ENCODE results near the gene DUSP16.
A peak's percentile ranks its signal among the peaks of the same experiment; 100 is the strongest.
"Not testable (repeated sequence)": the region's sequence is repeated elsewhere in the genome, so short reads cannot be mapped to it uniquely, and the experiment has no call there.

The DUSP16 gene

DNA sequence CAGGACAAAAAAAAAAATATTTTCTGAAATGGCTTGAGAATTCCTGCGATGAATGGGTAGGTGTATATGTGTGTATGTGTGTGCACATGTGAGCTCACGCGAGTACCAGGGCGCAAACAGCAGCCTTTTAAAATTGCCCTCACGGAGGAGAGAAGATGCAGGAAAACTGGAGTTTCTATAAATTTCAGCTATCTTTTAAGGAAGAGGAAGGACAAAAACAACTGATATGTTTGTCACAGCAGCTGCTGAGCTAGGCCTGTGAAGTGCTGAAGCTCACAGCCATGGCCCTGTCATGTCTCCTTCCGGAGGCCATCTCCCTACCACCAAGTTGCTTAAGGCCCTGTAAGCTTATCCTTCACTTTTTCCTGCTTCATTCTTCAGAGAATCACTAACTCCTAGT is 40.8 kb downstream of the DUSP16 start:
- DNase-seq (ENCODE audit: low read depth): no peak

DNA sequence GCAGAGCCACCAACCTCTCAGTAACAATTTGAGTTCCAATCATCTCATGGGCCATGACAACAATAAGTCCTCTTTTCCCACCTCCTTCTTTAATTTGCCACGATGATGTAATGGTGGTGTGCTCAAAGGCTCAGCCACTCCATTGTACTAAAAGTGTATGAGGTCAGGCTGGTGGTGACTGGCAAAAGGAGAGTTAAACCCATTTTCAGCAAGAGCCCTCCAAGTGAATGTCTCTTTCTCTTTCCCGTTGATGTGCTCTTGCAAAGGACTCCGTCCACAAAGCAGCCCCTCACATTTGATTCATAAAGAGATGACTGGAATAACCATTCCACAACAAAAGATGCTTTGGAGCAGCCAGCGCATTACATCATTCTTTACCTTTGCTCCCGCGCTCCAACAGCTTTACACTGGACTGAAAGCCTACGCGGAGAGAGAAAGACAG is 41.6 kb downstream of the DUSP16 start:
- DNase-seq (ENCODE audit: low read depth): no peak

DNA sequence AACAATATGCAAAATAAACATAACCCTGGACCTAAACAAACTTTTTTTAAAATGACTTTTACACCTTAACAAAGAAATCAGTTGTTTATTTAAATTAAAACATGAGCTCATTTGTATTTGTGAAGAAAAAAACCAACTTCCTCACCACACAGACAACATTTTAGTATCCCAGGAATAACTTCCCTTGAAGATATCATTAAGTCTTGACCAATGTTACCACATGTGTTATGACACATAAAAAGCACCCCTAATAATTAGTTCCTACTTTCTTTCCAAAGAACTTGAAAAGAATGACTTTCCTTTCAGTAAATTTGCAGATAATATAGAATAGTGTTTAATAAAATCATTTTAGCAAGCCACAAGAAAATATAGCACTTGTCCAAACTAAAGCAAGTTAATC is 42.4 kb downstream of the DUSP16 start:
- DNase-seq (ENCODE audit: low read depth): no peak

DNA sequence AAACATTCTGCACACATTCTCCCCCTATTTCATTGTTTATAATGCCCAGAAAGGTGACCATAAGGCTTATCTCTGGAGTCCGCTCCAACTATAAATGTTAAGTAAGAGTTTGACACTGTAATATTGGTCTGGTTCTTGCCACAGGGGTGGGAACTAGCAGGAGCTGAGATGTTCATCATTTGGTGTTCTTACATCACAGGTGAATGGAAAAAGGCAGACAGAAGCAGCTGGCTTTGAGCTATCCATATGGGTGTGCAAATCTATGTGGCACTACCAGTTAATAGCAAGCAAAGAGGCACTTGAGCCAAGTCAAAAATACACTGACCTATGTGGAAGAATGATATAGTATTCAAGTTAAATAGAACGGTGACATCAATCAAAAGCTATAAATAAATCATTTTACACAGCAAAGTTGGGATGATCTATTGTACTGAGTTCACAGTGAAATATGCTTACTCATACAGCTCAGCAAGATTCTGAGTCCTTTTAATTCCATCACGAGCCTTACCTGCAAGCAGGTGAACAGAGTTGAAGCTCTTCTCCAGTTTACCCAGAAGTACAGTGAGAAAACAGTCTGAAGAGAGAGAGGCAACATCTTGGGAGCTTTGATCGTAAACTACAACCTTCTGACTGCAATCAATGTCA is 43.2 kb downstream of the DUSP16 start:
- DNase-seq (ENCODE audit: low read depth): no peak

DNA sequence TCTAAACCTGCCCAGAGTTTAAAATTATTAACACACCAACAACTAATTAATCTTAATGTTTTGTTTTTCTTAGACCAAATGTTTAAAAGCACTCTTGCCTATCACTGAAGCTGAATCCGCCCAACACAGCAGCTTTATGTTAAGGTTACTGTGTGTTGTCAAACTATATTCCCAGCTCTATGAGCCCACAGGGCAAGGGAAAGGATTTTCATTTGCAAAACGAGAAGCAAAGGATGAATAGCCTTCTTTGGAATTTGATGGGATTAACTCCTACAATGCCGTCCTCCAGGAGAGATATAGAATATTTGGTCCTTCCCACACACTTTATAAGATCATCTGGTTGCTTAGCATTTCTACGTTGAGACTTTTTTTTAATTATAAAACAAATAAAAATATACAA is 43.7 kb downstream of the DUSP16 start:
- DNase-seq (ENCODE audit: low read depth): no peak

DNA sequence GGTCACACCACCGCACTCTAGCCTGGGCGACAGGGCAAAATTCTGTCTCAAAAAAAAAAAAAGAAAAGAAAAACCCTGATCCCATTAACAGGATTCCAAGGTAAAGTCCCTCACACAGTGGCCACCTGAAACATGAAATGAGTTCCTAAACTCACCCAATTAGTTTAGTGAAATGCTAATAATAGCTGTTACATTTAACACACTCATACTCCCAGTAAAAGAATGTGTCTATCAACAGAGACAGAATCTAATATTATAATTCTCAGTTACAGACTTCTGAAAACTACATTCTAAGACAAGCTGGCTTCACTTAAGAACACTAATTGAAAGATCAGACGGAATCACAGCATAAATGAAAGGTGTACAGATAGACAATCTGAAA is 44.2 kb downstream of the DUSP16 start:
- DNase-seq (ENCODE audit: low read depth): no peak

DNA sequence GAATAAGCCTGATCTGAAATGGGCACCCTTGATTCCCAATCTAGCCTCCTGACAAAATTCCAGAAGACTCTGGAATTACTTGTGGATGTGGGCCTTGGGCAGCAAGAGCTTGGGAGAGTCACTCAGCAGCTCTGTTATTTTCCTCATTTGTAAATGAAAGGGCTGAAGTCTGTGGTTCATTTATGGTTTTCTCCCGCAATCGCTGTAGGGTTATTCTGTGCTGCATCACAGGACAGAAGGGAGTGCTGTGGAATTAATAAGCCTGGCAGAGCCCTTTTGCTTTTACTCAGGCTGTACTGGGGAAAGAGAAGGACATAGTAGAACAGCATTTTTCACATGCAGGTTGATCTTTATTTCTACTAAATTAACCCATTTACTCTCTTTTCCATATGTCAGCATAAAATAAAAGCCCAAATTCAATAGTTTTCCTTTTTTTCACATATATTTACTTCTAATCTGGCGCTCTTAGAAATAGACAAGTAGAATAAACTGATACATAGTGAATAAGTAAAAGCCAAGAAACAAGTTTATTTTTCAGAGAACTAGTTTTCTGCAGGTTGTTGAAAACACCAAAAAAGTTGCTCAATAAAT is 49.2 kb downstream of the DUSP16 start:
- no peak for DNase-seq (ENCODE audit: low read depth)

DNA sequence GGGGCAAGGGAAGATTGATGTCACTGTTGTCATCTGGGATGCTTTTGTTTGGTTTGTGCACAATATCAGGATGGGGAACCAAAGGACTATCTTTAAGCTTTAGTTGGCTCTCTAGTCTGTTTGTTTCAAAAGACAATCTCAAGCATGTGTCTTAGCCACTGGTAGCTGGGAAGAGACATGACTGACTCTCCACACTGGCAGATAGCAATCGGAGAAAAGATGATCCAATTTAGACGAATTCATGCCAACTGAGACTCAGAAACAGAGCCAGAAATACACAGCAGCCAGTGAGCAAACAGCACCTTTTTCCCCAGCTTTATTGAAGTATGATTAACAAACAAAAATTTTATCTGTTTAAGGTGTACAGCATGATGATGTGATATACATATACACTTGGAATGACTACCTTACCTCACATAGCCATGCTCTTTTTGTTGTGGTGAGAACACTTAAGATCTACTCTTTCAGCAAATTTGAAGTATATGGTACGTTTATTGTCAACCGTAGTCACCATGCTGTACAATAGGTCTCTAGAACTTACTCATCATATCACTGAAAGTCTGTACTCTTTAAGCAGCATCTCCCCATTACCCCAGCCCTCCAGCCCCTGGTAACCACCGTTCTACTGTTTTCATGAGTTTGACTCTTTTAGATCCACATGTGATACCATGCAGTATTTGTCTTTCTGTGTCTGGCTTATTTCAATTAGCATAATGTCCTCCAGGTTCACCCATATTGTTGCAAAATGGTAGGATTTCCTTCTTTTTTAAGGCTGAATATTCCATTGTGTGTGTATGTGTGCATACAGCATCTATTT is 50.6 kb downstream of the DUSP16 start:
- DNase-seq (ENCODE audit: low read depth): peak; percentile 32

DNA sequence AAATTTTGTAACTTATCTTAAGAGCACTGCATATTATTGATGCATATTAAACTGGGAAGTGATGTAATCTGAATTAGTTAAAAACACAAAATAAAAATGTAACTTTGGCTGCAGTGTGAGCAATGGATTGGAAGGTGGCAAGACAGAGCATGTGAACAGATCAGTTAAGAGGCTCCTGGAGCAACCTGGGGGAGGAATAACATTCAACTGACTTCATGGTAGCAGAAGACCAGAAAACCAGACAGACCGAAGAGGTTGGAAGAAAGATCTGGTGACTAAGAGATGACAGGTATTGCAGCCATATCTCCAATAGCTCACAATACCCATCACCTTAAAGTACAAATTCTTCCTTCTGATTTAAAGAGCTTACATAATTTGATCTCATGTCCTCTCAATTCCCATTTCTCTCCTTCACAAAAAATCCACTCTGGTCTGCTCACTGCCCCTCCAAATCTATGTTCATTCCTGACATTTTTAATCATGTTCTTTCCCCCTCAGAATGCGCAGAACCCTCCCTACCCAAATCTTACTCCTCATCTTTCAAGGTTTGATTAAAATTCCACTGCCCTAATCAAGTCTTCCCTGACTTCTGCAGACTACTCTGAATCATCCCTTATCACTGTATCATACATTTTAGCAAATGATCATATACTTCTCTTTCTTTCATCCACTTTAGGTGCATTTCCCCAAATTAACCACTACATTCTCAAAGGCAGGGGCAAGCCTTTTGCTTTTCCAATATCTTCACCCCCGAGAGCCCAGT is 51.5 kb downstream of the DUSP16 start:
- no peak for DNase-seq (ENCODE audit: low read depth)

DNA sequence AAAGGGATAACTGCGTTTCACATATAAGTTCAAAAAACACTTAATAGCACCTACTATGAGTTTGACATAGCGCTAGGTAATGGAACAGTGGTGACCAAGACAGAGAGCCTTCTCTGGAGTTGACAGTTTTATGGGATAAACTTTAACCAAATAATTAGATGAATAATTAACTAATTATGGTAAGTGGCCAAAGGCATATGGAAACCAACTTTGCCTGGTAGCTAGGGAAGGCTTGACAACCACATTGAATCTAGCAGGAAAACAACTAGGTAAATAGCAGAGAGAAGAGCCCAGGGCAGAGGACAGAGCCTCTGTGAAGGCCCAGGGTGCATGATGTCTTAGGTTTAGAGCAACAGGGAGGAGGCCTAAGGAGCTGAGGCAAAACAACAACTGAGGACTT is 52.1 kb downstream of the DUSP16 start:
- DNase-seq (ENCODE audit: low read depth): no peak

DNA sequence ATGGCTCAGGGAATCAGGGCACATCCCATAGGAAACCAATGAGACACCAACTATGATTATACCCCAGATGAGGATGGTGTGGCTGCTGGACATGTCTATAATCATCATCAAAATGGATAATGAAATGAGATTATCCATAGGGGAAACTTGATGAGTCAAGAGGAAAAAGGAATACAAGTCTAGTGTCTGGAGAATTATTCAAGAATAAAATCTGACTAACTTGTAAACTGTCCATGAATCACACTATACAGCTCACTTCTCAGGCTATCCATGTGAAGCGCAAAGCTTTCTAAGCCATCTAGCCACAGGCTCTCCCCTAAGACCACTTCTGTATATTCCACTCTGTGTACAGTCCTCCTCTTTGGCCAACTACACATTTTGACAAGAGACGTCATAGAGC is 52.5 kb downstream of the DUSP16 start:
- DNase-seq (ENCODE audit: low read depth): no peak

DNA sequence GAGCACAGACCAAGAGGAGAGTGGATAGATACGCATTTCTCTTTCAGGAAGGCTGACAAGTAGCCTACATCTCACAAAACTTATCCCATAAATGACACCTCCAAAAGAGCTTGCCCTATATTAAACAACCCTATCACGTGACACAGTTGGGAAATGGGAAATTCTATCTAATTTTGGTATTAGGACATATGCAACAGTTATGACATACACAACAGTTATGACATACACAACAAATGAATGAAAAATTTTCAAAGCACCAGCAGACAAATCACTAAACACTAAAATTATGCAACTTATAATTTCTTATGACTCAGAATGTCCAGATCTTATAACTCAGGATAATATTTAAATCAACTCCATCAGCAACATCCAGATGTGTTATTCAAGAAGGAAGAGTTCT is 54.1 kb downstream of the DUSP16 start:
- DNase-seq (ENCODE audit: low read depth): no peak

DNA sequence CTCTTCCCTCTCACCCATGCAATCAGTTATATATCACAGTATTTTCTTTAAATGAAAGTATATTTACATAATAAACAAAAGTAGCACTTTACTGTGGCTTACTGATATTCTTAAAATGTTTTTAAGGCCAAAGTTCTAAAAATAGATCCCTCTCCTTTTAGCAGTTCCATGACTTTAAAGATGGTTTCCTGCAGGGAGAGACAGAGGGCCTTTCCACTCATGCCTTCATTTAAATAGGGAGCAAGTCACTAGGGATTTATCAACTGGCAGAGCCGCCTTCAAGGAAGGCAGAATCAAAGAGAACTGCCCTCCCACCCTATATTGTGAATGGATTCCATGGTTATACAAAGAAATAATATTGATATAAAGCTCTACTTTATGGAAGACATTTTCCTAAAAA is 55.5 kb downstream of the DUSP16 start:
- DNase-seq (ENCODE audit: low read depth): no peak

DNA sequence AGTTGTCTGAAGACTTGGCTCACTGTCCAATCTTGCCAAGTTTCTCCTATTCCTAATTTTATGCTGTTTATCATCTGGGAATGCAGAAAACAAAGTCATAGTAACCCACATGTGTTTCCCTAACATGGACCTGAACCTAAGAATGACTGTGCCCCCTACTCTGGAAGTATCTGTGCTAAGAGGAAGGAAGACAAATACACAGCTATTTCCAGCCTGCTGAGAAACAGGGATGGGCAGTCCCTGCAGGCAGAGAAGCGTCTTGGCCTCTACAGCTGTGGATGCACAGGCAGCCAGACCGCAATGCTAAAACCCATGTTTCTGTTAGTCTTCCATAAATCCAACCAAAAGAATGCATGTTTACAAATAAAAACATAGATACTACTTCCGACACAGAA is 56.2 kb downstream of the DUSP16 start:
- DNase-seq (ENCODE audit: low read depth): no peak

DNA sequence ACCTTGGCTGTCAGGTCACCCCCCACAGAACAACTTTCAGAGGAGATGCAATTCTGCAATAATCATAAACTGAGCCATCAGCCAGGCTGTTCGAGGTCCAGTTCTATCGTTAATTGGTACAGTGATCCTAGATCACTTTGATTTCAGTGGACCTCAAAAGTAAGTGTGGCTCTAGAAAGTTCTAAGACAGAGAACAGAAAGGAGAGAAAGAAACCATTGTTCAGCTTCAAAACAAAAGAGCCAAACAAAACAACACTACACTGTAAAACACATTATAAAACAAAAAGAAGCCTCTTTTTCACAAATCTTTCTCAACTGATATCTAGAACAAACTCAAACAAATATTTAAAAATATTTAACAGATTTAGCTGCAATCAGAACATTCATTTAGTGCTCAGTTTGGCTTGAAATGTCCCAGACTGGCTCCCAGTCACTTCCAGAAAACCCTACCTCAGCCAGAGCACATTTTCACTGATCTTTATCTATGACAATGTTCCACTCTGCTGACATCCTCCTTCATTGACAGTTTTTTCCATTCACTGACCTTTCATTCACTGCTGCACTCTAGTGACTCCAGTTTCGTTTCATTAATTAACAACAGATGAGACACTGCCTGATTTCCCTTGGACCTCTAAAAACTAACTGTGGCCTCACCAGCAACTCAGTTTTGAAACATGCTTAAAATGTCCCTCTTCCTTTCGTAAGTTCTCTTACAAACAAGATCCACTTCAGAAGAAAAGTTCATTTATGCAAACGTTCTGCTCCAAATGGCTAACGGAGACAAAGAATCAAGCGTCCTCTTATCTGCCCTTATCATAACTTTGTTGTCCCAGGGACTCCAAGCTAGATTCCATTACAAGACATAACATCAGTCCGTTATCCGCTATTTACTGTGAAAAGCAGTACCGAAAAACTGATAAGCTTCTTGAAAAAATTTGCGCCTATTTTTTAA is 56.8 kb downstream of the DUSP16 start:
- DNase-seq (ENCODE audit: low read depth): no peak

DNA sequence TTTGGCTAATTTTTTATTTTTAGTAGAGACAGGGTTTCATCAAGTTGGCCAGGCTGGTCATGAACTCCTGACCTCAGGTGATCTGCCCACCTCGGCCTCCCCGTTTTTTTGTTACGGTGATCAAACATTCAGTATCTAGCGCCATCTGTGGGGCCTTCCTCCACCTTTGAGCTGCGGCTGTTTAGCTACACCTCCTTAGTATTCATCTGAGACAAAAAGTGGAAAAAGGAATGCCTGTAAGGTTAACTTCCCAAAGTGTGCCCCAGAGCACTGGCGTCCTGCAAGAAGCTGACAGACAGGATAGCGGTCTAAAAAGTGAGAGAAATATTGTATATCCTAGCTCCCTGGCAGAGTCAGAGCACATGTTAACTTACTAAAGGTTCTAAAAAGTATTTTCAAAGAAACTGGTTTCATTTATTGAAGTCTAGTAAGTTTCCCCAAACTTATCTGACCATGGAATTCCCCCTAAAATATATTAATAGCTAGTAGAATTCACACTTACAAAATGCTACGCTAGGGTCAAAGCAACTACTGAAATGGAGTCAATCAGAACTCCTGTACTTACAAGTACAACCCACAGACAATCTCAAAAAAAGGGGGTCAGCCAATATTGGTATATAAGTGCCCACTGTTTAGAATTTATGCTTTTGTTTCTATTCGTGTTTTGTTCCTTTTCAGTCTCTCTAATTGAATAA is 59.1 kb downstream of the DUSP16 start:
- DNase-seq (ENCODE audit: low read depth): no peak

DNA sequence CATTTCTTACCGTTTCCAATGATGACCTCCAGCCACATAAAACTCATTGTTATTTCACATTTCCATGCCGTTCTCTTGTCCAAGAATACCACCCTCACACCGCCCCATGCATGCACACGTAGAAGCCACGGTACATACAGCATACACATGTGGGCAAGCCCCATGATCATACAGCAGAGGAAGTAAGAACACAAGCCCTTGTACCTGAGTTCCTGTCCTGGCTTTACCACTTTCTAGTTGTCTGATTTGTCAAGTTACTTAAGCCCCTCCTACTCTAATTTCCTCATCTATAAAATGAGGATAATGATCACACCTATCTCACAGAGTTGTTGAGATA is 59.9 kb downstream of the DUSP16 start:
- no peak for DNase-seq (ENCODE audit: low read depth)

DNA sequence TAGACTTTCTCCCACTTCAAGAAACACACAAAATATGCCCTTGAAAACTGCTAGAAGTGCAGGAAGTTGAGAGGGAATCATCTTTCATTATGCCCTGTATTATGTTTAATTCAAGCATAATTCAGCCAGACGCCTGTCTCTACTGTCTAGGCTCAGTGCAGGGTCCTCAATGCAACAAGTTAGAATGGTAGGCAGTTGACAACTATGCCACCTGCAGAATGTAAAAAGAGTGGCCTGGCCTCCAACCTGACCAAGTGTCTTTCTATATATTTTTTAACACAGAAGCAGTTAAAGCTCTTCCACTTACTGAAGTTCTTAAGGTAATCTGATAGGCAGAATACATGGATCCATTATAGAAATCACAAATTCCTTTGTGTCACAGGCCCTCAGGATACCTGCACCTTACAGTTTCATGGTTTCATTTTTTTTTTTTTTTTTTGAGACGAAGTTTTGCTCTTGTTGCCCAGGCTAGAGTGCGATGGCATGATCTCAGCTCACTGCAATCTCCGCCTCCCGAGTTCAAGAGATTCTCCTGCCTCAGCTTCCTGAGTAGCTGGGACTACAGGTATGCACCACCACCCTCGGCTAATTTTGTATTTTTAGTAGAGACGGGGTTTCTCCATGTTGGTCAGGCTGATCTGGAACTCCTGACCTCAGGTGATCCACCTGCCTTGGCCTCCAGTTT is 60.4 kb downstream of the DUSP16 start:
- DNase-seq (ENCODE audit: low read depth): not testable (repeated sequence)

DNA sequence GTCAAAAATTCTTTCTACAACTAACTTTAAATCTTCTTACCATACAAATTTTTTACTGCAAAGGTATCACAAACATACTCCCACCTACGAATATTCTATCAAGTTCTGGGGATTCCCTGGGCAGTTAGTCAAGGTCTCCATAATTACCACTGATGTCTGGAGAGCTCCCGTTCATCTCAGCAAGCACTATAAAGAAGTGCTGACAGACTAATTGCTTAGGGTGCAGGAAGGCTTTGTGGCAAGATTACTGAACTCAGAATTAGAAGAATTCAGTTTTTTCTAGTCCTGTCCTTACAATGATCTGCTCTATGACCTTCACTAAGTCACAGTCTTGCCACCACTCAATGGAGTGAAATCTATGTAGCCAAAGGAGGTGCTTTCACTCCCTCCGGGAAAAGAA is 61.5 kb downstream of the DUSP16 start:
- no peak for DNase-seq (ENCODE audit: low read depth)

DNA sequence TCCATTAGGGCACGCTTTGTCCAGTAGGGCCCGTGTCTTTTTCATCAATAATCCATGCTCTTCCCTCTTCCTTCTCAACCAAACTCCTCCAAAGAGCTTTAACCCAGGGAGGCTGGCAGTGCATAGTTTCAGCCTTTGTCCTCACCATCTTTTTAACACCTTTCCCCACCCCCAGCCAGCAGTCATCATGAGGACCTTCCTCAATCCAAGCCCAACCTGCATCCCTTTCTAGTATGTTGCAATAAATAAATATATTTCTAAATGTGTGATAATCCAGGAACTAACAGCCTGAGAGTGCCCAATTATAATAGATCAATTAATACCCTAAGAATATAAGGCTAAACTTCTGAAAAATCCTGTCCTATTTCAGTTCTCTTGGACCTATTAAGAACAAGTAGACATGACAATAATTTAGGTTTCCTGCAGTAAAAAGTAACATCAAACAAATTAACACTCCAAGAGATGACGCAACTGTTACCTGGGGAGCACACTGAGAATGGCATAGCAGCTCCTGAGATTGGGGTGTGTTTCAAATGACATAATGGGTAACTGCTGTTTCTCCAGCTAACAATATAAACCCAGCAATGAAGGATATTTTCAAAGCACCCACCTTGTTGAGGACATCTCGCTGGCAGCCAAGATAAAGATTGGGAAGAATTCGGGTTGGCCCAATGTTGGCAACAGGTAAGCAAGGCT is 62.6 kb downstream of the DUSP16 start:
- no peak for DNase-seq (ENCODE audit: low read depth)

Measured in activated T-cell treated with anti-CD3 and anti-CD28 coated beads for 24 hours (primary cell).